Esophagus squamous epithelium (tissue), 4 donors: Measurements from ENCODE around the gene PLEKHA8.

Experiments used
- CTCF ChIP-seq, 6 experiments: fragments of 450-650 bp in 4 of 6; fragments of 200-600 bp in 2 of 6; sonication (generic) in 2 of 6; IDR thresholded peaks; one replicate each; pipeline ENCODE4 v1.5.1; 2016 to 2019; ENCODE audit warnings: antibody characterized with exemption in 6 of 6, mild to moderate bottlenecking in 4 of 6, moderate library complexity in 4 of 6
- POLR2A ChIP-seq, 4 donors: fragments of 450-650 bp; IDR thresholded peaks; one replicate each; pipeline ENCODE4 v1.6.1; 2017; ENCODE audit warnings: antibody characterized with exemption in 4 of 4, mild to moderate bottlenecking in 4 of 4, moderate library complexity in 3 of 4

GRCh38 chr7:30163231-30163894, 135.2 kb downstream of the PLEKHA8 start:
- TF ChIP-seq POLR2A (IDR thresholded peaks at IDR 0.05), result no peak
- no peak for TF ChIP-seq CTCF (IDR thresholded peaks at IDR 0.05)
